ENCODE measurements around the gene IL32.

- no peak for TF ChIP-seq EZH2 (IDR thresholded peaks at IDR 0.05)
- TF ChIP-seq, protein P1, sequence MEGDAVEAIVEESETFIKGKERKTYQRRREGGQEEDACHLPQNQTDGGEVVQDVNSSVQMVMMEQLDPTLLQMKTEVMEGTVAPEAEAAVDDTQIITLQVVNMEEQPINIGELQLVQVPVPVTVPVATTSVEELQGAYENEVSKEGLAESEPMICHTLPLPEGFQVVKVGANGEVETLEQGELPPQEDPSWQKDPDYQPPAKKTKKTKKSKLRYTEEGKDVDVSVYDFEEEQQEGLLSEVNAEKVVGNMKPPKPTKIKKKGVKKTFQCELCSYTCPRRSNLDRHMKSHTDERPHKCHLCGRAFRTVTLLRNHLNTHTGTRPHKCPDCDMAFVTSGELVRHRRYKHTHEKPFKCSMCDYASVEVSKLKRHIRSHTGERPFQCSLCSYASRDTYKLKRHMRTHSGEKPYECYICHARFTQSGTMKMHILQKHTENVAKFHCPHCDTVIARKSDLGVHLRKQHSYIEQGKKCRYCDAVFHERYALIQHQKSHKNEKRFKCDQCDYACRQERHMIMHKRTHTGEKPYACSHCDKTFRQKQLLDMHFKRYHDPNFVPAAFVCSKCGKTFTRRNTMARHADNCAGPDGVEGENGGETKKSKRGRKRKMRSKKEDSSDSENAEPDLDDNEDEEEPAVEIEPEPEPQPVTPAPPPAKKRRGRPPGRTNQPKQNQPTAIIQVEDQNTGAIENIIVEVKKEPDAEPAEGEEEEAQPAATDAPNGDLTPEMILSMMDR (IDR thresholded peaks at IDR 0.05): no peak
Observed at GRCh38 chr16:3038256-3038655, 27.2 kb upstream of the IL32 start.

All from neural progenitor cell (in vitro differentiated cells).